Measurements from ENCODE around the gene IQSEC1.

IQSEC1 gene

GRCh38 chr3:13107661-13108060, 34.4 kb upstream of the IQSEC1 start:
- DNase-seq (ENCODE audit: low read depth) = no peak

DNA sequence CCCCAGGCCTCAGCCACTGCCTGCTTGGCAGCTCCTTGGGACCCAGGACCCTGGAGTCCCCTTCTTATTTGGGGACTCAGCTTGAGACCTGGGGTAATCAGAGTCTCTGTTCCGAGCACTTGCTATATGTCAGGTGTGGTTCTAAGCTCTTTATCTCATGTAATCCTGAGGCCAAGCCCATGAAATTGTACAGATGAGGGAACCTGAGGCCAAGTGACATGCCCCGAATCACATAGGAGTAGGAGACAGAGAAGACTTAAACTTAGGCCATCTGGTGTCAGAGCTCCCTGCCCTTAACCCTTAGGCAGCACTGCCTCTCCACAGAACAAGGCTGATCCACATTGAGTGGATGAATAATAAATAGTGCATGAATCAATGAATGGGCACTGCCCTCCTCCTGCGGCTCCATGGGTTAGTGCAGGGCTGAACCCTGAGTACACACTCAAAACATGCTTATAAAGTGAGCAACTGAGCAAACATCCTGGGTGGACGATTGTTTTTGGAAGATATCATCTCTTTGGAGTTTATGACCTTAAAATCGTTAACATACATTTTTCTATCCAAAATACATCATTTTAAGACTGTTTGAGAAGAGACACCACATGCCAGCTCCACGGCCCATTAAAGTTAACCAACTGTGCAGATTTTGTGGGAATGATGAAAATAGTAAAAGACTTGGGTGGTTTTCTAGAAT, 33.2 kb upstream of the IQSEC1 start:
- no peak for DNase-seq (ENCODE audit: low read depth)

GRCh38 chr3:13105896-13106250, 32.6 kb upstream of the IQSEC1 start:
- DNase-seq (ENCODE audit: low read depth) = no peak

GRCh38 chr3:13105181-13105895, 32.1 kb upstream of the IQSEC1 start:
- DNase-seq (ENCODE audit: low read depth) = no peak

DNA sequence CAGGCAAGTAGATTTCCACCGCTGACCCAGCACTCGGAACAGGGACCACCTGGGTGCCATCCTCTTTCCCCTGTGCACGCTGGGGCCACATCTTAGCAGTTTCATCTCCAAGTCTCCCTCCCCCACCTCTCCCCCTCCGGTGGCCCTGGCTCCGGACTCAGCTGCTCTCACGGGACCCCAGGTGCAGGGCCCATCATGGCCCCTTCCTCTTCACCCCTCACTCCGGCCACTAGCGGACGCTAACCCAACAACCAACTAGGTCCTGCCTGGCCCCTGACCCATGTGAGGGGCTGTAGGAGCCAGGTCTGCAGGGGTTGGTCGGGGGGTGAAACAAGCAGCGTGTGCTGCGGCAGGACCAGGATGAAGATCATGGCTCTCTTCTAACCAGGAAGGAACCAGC, 31.3 kb upstream of the IQSEC1 start:
- no peak for DNase-seq (ENCODE audit: low read depth)

DNA sequence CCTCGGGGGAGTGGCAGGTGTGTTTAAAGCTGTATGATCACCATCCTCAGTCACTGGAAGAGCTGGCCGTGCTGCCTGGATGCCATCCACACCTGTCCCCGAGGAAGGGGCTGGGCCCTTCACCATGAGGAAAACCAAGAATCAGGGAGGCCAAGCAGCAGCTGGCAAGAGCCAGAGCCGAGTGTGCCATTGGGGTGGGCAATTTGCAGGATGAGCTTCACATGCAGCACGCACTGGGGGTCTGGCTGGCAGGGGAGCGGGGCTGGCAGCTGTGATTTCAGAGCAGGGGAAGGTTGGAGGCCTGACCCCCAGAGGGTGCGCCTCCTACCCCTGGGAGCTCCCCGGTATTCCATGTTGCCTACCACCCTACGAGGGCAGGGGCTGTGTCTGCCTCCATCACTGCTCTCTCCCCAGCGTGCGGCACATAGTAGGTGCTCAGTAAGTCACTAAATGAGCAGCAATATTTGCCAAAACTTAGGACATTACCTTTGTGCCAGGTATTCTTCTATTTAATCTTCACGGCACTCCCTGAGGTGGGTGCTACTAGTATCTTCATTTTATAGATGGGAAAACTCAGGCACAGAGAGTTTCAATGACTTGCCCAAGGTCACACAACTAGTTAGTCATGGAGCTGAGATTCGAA, 30.3 kb upstream of the IQSEC1 start:
- DNase-seq (ENCODE audit: low read depth) = no peak

DNA sequence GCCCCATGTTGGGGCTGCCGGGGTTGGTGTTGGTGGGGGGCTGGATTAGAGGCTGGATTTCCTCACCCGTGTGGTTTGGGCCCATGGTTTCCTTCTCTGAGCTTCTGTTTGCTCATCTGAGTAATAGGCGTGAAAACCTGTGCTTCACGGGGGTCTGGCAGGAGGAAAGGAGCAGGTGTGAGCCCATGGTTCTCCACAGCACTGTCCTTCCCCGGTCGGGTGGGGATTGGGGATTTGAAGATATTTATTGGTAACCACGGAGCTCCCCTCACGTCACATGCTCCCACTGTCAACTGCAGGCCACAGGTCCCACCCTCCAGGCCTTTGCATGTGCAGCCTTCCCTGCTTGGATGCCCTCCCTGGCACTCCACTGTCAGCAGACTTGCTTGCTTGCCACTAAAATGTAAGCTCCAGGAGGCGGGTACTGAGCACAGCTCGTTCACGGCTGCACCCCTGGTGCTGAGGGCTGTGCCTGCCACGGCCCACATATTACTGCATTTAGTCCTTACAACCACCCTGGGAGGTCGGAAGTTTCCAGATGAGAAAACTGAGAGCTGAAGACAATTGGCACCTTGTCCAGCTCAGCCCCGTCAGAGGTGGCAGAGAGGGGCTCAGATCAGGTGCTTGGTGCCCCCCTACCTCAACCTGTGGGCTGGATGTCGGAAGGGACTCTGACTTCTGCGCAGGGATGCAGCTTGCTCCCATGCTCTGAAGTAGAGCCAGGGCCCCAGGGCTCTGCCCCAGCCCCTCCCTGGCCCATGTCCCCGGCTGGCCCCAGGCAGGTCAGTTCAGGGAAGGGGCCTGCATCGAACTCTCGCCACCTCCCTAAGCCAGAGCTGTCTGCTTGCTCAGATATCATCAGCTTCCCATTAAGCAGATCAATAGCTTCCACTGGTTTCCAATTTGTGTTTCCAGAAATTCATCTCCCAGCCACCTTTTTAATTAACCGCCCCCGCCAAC, 29.4 kb upstream of the IQSEC1 start:
- no peak for DNase-seq (ENCODE audit: low read depth)

DNA sequence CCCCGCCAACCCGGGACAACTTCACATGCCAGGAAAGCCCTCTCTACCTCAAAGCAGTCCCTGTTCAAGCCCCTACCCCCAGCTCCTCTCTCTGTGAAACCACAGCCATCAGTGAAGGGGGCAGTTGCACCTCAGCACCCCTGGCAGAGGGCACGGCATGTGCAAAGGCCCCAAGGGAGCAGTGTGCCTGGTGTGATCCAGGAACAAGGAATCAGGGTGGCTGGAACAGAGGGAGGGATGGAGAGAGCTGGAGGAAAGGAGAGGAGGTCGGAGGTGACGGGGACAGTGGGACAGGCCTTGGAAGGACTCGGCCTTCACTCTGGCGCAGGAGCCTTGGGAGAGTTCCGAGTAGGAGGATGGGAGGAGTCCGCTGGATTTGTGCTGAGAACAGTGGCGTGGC, 26.5 kb upstream of the IQSEC1 start:
- DNase-seq (ENCODE audit: low read depth) = no peak

GRCh38 chr3:13098192-13098988, 25.2 kb upstream of the IQSEC1 start:
- no peak for DNase-seq (ENCODE audit: low read depth)

DNA sequence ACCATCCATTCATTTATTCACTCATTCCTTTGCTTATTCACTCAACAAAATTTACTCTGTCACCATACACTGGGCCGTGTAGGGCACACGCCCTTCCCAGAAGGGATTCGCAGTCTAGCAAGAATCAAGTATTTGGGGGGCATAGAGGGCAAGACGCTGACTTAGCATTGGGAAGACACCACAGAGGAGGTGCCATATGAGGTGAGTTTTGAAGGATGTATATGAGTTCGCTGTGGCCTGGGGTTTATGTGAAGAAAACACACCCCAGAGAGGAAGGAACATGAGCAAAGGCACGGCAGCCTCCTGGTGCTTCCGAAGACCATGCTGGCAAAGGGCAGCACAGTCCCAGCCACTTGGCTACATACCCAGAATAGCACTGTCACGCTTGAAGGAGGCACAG, 23.1 kb upstream of the IQSEC1 start:
- no peak for DNase-seq (ENCODE audit: low read depth)

- DNase-seq (ENCODE audit: low read depth) = no peak
These were observed 22.2 kb upstream of the IQSEC1 start for GRCh38 chr3:13095408-13095937.

- no peak for DNase-seq (ENCODE audit: low read depth)
These were observed 20.5 kb upstream of the IQSEC1 start for GRCh38 chr3:13093687-13094086.

DNA sequence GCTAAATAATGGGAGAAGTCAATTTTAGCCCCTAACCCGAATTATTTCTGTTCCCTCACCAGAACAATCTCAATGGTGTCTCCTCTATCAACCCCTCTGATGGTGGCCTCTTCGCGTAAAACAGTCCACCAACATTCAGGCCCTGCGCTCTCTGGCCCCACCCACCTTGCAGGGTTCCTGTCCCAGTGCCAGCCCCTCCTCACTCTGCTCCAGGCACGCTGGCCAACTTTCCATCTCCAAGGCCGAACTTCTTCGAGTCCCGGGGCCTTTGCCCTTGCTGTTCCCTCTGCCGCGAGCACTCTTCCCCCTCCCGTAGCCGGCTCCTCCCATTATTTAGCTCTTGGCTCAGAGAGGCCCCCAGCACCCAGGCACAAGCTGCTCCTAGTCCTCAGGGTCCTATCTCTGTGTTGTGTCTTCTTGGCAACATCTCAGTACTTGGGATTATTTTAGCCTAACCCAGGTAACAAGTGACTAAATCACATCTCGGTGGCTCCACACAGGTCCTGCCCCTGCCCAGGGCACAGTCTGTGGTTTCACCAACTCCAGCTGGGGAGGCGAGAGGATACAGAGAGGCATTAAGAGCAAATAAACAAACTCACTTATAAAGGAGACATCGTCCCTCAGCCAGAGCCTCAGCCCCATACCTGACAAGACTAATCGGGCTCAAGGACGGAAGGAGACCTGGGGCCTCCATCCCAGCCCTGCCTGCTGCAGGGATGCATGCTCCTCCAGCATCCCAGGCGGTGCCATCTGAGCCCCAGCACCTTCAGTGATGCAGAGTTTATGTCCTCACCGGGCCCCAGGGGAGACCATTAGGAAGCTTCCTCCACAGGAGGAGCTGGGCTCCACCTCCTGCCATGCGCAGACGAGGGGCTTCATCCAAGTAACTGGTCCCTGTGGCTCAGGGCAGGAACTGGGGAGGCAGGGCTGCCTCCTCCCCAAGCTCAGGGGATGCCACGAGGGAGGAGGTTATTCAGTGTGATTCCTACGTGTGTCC, 19.7 kb upstream of the IQSEC1 start:
- DNase-seq (ENCODE audit: low read depth) = no peak

GRCh38 chr3:13091898-13092611, 18.8 kb upstream of the IQSEC1 start:
- peak; percentile 64 for DNase-seq (ENCODE audit: low read depth)

- no peak for DNase-seq (ENCODE audit: low read depth)
These were observed 15.1 kb upstream of the IQSEC1 start for GRCh38 chr3:13088028-13089006.

GRCh38 chr3:13087320-13087990, 14.2 kb upstream of the IQSEC1 start:
- DNase-seq (ENCODE audit: low read depth) = no peak

GRCh38 chr3:13086531-13086981, 13.3 kb upstream of the IQSEC1 start:
- no peak for DNase-seq (ENCODE audit: low read depth)
